Liver (tissue), 9 donors: Measurements from ENCODE around the gene ACSL3. TPM values are rescaled to one million over a fixed set of nuclear protein-coding genes. Genes with fewer than 3 reads are reported as not detected.

Source experiments
- DNase-seq: peaks from one replicate; pipeline ENCODE4 v3.0.0-alpha.2; 2017; ENCODE audit warnings: low spot score
- H3K27ac ChIP-seq, 2 donors: one replicate each; pipeline ENCODE4 v1.7.0; 2013; ENCODE audit warnings: inconsistent platforms in 2 of 2, low read length in 2 of 2, control low read depth in 1 of 2, low read depth in 1 of 2, mild to moderate bottlenecking in 1 of 2
- H3K27me3 ChIP-seq, 4 donors: one replicate each; pipeline versions ENCODE4 v1.6.1 to v1.7.0; 2013; ENCODE audit warnings: low read length in 3 of 4, inconsistent platforms in 1 of 4, mild to moderate bottlenecking in 1 of 4, moderate library complexity in 1 of 4; ENCODE audit not compliant: control insufficient read depth in 4 of 4, insufficient read depth in 4 of 4
- H3K36me3 ChIP-seq, 4 donors: one replicate each; pipeline versions ENCODE4 v1.6.1 to v1.7.0; 2013; ENCODE audit warnings: low read length in 3 of 4, mild to moderate bottlenecking in 3 of 4, low read depth in 1 of 4, moderate library complexity in 1 of 4; ENCODE audit not compliant: control insufficient read depth in 4 of 4, insufficient read depth in 3 of 4
- H3K4me1 ChIP-seq, 4 donors: one replicate each; pipeline versions ENCODE4 v1.6.1 to v1.7.0; 2013; ENCODE audit warnings: low read length in 3 of 4, mild to moderate bottlenecking in 3 of 4, moderate library complexity in 1 of 4; ENCODE audit not compliant: control insufficient read depth in 4 of 4, insufficient read depth in 4 of 4
- H3K4me3 ChIP-seq, 3 donors: one replicate each; pipeline versions ENCODE4 v1.6.1 to v1.7.0; 2013; ENCODE audit warnings: low read length in 3 of 3, control low read depth in 1 of 3, low read depth in 1 of 3, mild to moderate bottlenecking in 1 of 3
- H3K9ac ChIP-seq, 2 donors: one replicate each; pipeline ENCODE4 v1.7.0; 2013; ENCODE audit warnings: low read length in 2 of 2, mild to moderate bottlenecking in 2 of 2, moderate library complexity in 2 of 2, control low read depth in 1 of 2, low read depth in 1 of 2
- H3K9me3 ChIP-seq, 4 donors: one replicate each; pipeline versions ENCODE4 v1.6.1 to v1.7.0; 2013; ENCODE audit warnings: low read length in 3 of 4; ENCODE audit not compliant: control insufficient read depth in 4 of 4
- ATF3 ChIP-seq: IDR thresholded peaks from 2 replicates; pipeline ENCODE4 v1.6.1; 2016; ENCODE audit warnings: antibody characterized with exemption
- CTCF ChIP-seq: fragments of 150-350 bp; IDR thresholded peaks from 2 replicates; pipeline ENCODE4 v1.5.1; 2017; ENCODE audit warnings: improper control_type of control experiment, low read depth, low read length; ENCODE audit not compliant: missing input control
- EGR1 ChIP-seq, 2 donors: IDR thresholded peaks; 2 replicates each; pipeline ENCODE4 v1.6.1; 2016 to 2018; ENCODE audit warnings: antibody characterized with exemption in 2 of 2, low read depth in 2 of 2
- FOXA1 ChIP-seq: IDR thresholded peaks from 2 replicates; pipeline ENCODE4 v1.6.1; 2016; ENCODE audit warnings: antibody characterized with exemption
- FOXA2 ChIP-seq: IDR thresholded peaks from 2 replicates; pipeline ENCODE4 v1.6.1; 2016; ENCODE audit warnings: antibody characterized with exemption
- GABPA ChIP-seq, 2 donors: IDR thresholded peaks in 1 of 2; conservative IDR thresholded peaks in 1 of 2; 2 replicates each; pipeline ENCODE4 v1.6.1; 2016; ENCODE audit warnings: antibody characterized with exemption in 2 of 2, mild to moderate bottlenecking in 1 of 2, moderate library complexity in 1 of 2
- HNF4A ChIP-seq, 2 donors: conservative IDR thresholded peaks; 2 replicates each; pipeline ENCODE4 v1.6.1; 2016; ENCODE audit warnings: antibody characterized with exemption in 2 of 2, mild to moderate bottlenecking in 2 of 2
- HNF4G ChIP-seq: IDR thresholded peaks from 2 replicates; pipeline ENCODE4 v1.6.1; 2016; ENCODE audit warnings: antibody characterized with exemption
- JUND ChIP-seq, 2 donors: IDR thresholded peaks; 2 replicates each; pipeline ENCODE4 v1.6.1; 2016; ENCODE audit warnings: antibody characterized with exemption in 2 of 2
- MAX ChIP-seq: IDR thresholded peaks from 2 replicates; pipeline ENCODE4 v1.6.1; 2016; ENCODE audit warnings: antibody characterized with exemption
- NR2F2 ChIP-seq: IDR thresholded peaks from 2 replicates; pipeline ENCODE4 v1.6.1; 2016; ENCODE audit warnings: antibody characterized with exemption
- RAD21 ChIP-seq, 2 donors: IDR thresholded peaks; 2 replicates each; pipeline ENCODE4 v1.6.1; 2016; ENCODE audit warnings: antibody characterized with exemption in 2 of 2, mild to moderate bottlenecking in 2 of 2
- REST ChIP-seq: IDR thresholded peaks from 2 replicates; pipeline ENCODE4 v1.6.1; 2016; ENCODE audit warnings: antibody characterized with exemption, mild to moderate bottlenecking
- RXRA ChIP-seq, 2 donors: IDR thresholded peaks; 2 replicates each; pipeline ENCODE4 v1.6.1; 2017 to 2018; ENCODE audit warnings: antibody characterized with exemption in 2 of 2, mild to moderate bottlenecking in 1 of 2
- SP1 ChIP-seq: IDR thresholded peaks from 2 replicates; pipeline ENCODE4 v1.6.1; 2018; ENCODE audit warnings: antibody characterized with exemption, mild to moderate bottlenecking
- TAF1 ChIP-seq: conservative IDR thresholded peaks from 2 replicates; pipeline ENCODE4 v1.6.1; 2016; ENCODE audit warnings: antibody characterized with exemption, mild to moderate bottlenecking
- YY1 ChIP-seq: IDR thresholded peaks from 2 replicates; pipeline ENCODE4 v1.6.1; 2016; ENCODE audit warnings: antibody characterized with exemption, mild to moderate bottlenecking
- ZBTB33 ChIP-seq: IDR thresholded peaks from 2 replicates; pipeline ENCODE4 v1.6.1; 2016; ENCODE audit warnings: antibody characterized with exemption
- WGBS: extraction: QIAGEN DNeasy Blood & Tissue Kit; methylation state at CpG from one replicate; pipeline ENCODE4 v1.1.7; 2013; 5-methylcytosine and 5-hydroxymethylcytosine counted together
- polyA plus RNA-seq, 2 donors: library from polyadenylated mRNA; stranded (reverse) in 1 of 2; unstranded in 1 of 2; fragments of 200-250 nt in 1 of 2; fragments of >200 nt in 1 of 2; fragmentation: Nextera tagmentation in 1 of 2; extraction: Ambion mirVana in 1 of 2; gene quantifications; one replicate each; pipeline versions ENCODE4 v1.2.1 to v1.2.3, GENCODE V29; 2013 to 2015
- total RNA-seq, 2 donors: library from RNA; depleted of rRNA; stranded (reverse); fragments of >200 nt; gene quantifications; one replicate each; pipeline ENCODE4 v1.2.3, GENCODE V29; 2014
- donor health status: healthy.
- donor health status: healthy.
- donor health status: healthy.
- donor health status: healthy.
- donor health status: healthy.

Gene ACSL3
- total and polyA plus RNA-seq, 4 donors = 22.2 to 66.6 (median 43.3) TPM

GRCh38 chr2:222972420-222972819, 111.6 kb downstream of the ACSL3 start:
- Histone ChIP-seq H3K36me3 (no peaks in the 10 kb centered on the region), H3K9me3 (no peaks in the 10 kb centered on the region), H3K9ac (no peak overlapping the region), H3K4me3 (no peak overlapping the region), H3K27me3 (peaks cover 0 to 5% (median 1%) of the 10 kb centered on the region in 4 donors), H3K27ac (no peak overlapping the region), H3K4me1 (no peaks in the 10 kb centered on the region)
- TF ChIP-seq ATF3 (no peak), SP1 (no peak), HNF4A (conservative IDR thresholded peaks at IDR 0.05) (no peak), NR2F2 (no peak), RAD21 (IDR thresholded peaks at IDR 0.05) (no peak), FOXA1 (no peak), TAF1 (no peak), ZBTB33 (no peak), MAX (no peak), YY1 (no peak), EGR1 (IDR thresholded peaks at IDR 0.05; ENCODE audit: low read depth in 2 of 2) (no peak), FOXA2 (no peak), HNF4G (no peak), RXRA (IDR thresholded peaks at IDR 0.05) (no peak), GABPA (IDR thresholded peaks at IDR 0.05 in 1 of 2, conservative IDR thresholded peaks at IDR 0.05 in 1 of 2) (no peak), JUND (IDR thresholded peaks at IDR 0.05) (no peak), REST (no peak), CTCF (no peak)
- no peak for DNase-seq
- 80% methylated on average over 10 of the region's 10 CpGs for WGBS

- DNase-seq = no peak
- H3K4me3 ChIP-seq = no peak overlapping the region
- no peaks in the 10 kb centered on the region for H3K4me1 ChIP-seq
- no peak overlapping the region for H3K9ac ChIP-seq
- 64% methylated on average over 4 of the region's 4 CpGs for WGBS
- H3K36me3 ChIP-seq = no peaks in the 10 kb centered on the region
- H3K27ac ChIP-seq = no peak overlapping the region
- H3K9me3 ChIP-seq = no peaks in the 10 kb centered on the region
- H3K27me3 ChIP-seq = peaks cover 0 to 5% (median 1%) of the 10 kb centered on the region in 4 donors
- TF ChIP-seq GABPA (IDR thresholded peaks at IDR 0.05 in 1 of 2, conservative IDR thresholded peaks at IDR 0.05 in 1 of 2) (no peak), YY1 (no peak), ATF3 (no peak), NR2F2 (no peak), TAF1 (no peak), CTCF (no peak), RXRA (IDR thresholded peaks at IDR 0.05) (no peak), SP1 (no peak), JUND (IDR thresholded peaks at IDR 0.05) (no peak), ZBTB33 (no peak)
Observed at GRCh38 chr2:222973237-222973636, 112.4 kb downstream of the ACSL3 start.
